22Rv1 (cell line): ENCODE data around the gene ZCCHC2.

Experiments used
- ZFX ChIP-seq: fragments of 450-650 bp; IDR thresholded peaks from 2 replicates; pipeline ENCODE4 v1.6.1; 2017; ENCODE audit warnings: antibody characterized with exemption, borderline replicate concordance
- TF ChIP-seq, protein P1 (sequence below): fragments of 450-650 bp; IDR thresholded peaks from 2 replicates; pipeline ENCODE4 v1.5.1; 2017; ENCODE audit warnings: mild to moderate bottlenecking

DNA sequence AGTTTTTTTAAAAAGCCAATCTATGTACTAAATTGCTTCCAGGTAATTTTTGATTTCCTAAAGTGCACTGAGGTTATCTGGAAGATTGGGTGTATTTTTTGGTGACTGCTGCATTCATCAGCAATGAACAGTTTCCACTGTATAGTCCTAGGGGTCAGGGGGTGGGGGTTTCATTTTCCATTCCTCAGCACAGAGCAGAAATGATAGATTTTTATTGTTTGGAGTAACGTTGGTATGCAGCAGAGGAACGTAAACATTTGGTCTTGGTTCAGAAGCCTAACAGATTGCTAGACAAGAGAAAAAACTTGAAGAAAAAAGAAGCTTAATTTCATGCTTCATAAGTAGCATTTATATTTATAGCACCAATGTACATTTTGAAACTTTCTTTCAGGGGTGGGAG lies 54.9 kb downstream of the ZCCHC2 start:
- TF ChIP-seq, protein P1, sequence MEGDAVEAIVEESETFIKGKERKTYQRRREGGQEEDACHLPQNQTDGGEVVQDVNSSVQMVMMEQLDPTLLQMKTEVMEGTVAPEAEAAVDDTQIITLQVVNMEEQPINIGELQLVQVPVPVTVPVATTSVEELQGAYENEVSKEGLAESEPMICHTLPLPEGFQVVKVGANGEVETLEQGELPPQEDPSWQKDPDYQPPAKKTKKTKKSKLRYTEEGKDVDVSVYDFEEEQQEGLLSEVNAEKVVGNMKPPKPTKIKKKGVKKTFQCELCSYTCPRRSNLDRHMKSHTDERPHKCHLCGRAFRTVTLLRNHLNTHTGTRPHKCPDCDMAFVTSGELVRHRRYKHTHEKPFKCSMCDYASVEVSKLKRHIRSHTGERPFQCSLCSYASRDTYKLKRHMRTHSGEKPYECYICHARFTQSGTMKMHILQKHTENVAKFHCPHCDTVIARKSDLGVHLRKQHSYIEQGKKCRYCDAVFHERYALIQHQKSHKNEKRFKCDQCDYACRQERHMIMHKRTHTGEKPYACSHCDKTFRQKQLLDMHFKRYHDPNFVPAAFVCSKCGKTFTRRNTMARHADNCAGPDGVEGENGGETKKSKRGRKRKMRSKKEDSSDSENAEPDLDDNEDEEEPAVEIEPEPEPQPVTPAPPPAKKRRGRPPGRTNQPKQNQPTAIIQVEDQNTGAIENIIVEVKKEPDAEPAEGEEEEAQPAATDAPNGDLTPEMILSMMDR: no peak
- TF ChIP-seq ZFX: no peak
